Measurements from ENCODE around the gene STAT6. TPM values are rescaled to one million over a fixed set of nuclear protein-coding genes. Genes with fewer than 3 reads are reported as not detected.
"Not testable (repeated sequence)": the region's sequence is repeated elsewhere in the genome, so short reads cannot be mapped to it uniquely, and the experiment has no call there.

STAT6 gene
- total RNA-seq, 1 experiment from 2014 or later, result 44.2 TPM

DNA sequence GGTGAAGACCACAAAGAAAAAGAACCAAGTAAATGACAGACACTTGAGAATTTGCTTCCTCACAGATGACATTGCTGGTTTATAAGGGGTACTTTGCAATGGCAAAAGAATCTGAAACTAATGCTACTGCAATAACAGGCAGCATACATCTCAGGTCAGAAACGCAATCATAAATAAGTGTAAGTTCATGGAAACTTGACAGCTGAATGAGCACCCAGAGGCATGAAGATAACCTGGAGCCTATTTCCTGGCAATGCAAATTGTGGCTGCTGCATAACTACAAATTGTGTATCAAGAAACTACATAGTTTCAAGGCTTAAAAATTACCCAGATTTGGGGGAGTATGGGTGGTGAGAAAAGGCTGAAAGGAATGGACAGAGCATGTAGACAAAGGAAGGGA is 52.7 kb downstream of the STAT6 start:
- Mint-ChIP-seq H3K4me1 (ENCODE audit: low read depth, unreplicated experiment) (no peaks in the 10 kb centered on the region), H3K9me3 (ENCODE audit: unreplicated experiment) (no peaks in the 10 kb centered on the region), H3K27ac (ENCODE audit: unreplicated experiment) (no peak overlapping the region), H3K36me3 (ENCODE audit: insufficient read depth, unreplicated experiment) (peaks cover 46% of the 10 kb centered on the region), H3K4me3 (ENCODE audit: unreplicated experiment) (no peak overlapping the region), H3K27me3 (ENCODE audit: insufficient read depth, unreplicated experiment) (no peaks in the 10 kb centered on the region)
- BruUV-seq (replicated peaks), result no TSS peak
- H3K4me1 ChIP-seq, result no peaks in the 10 kb centered on the region
- no peak overlapping the region for H3K4me3 ChIP-seq (ENCODE audit: low read depth, low read length)
- intact Hi-C loops (cut with micrococcal nuclease; ENCODE audit: unreplicated experiment), result no loop called here
- H3K9me3 ChIP-seq, result no peaks in the 10 kb centered on the region
- DNase-seq, result no peak
- no peak for TF ChIP-seq CTCF (IDR thresholded peaks at IDR 0.05; ENCODE audit: insufficient read depth in 1 of 2, low read depth in 1 of 2, low read length in 1 of 2, severe bottlenecking in 1 of 2, unreplicated experiment in 1 of 2)
- POLR2A ChIA-PET, result no interaction called here
- no peaks in the 10 kb centered on the region for H3K36me3 ChIP-seq (ENCODE audit: control insufficient read depth, insufficient read depth, low read length)
- CTCF ChIA-PET, result no interaction called here
- H3K27me3 ChIP-seq (replicated peaks; ENCODE audit: control insufficient read depth, insufficient read depth, low read length), result no peaks in the 10 kb centered on the region

DNA sequence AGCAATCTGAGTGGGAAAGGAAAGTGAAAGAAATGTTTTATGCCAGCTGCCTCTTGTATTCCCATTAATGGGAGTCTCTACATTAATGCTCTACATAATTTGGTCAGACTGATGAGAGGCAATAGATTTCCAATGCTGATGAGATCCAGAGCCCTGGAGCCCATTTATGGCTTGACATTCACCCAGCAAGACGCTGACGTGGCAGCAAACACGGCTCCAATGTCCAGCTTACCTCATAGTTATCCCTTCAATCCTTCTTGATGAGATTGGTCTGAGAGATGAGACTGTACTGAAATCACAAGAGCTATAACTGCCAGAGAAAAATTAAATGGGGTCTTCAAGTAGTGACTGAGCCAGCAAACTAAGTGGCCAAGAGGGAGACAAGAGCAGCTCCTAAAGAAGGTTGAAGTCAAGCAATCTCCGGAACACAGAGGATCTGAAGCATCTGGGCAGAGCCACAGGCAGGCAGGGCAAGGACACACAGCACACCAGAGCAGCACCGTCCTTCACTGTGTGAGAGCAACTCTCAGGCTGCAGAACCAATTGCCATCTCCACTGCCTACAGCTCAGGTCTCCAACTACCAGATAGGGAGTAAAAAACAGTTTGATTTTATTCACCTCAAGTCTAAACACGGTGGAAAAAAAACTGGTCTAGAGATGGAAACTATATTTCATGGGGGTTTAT is 54.0 kb downstream of the STAT6 start:
- Histone ChIP-seq H3K4me3 (ENCODE audit: low read depth, low read length) (no peak overlapping the region), H3K9me3 (no peaks in the 10 kb centered on the region), H3K27me3 (replicated peaks; ENCODE audit: control insufficient read depth, insufficient read depth, low read length) (no peaks in the 10 kb centered on the region), H3K4me1 (no peaks in the 10 kb centered on the region), H3K36me3 (ENCODE audit: control insufficient read depth, insufficient read depth, low read length) (no peaks in the 10 kb centered on the region)
- BruUV-seq (replicated peaks), result no TSS peak
- Mint-ChIP-seq H3K27ac (ENCODE audit: unreplicated experiment) (no peak overlapping the region), H3K4me1 (ENCODE audit: low read depth, unreplicated experiment) (no peaks in the 10 kb centered on the region), H3K36me3 (ENCODE audit: insufficient read depth, unreplicated experiment) (peaks cover 36% of the 10 kb centered on the region), H3K27me3 (ENCODE audit: insufficient read depth, unreplicated experiment) (no peaks in the 10 kb centered on the region), H3K4me3 (ENCODE audit: unreplicated experiment) (no peak overlapping the region), H3K9me3 (ENCODE audit: unreplicated experiment) (no peaks in the 10 kb centered on the region)
- intact Hi-C loops (cut with micrococcal nuclease; ENCODE audit: unreplicated experiment), result no loop called here
- ChIA-PET POLR2A (no interaction called here), CTCF (interaction anchor here (1.1 kb wide), 1 partner anchor 12 kb away, joined by 3 read pairs; no protein-coding TSS in a partner anchor)
- no peak for TF ChIP-seq CTCF (IDR thresholded peaks at IDR 0.05; ENCODE audit: insufficient read depth in 1 of 2, low read depth in 1 of 2, low read length in 1 of 2, severe bottlenecking in 1 of 2, unreplicated experiment in 1 of 2)
- no peak for DNase-seq

DNA sequence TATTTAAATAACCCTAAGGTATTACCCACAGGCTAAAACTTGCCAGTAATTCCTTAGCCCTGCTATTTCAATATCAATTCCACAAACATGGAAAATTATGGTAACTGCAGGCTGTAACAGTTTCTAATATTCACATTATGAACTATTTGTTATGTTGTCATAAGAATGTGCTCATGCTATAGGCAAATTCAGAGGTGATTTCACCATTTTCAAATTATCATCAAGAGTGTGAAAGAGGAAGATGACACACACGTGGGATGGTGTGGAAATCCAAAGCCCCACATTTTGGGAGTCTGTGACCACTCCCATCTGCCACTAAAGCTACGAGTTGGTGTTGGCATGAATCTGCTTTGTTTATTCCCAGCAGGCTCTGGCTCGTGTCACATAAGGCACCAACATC is 55.3 kb downstream of the STAT6 start:
- no peaks in the 10 kb centered on the region for H3K9me3 Mint-ChIP-seq (ENCODE audit: unreplicated experiment)
- POLR2A ChIA-PET, result no interaction called here
- BruUV-seq (replicated peaks), result no TSS peak

DNA sequence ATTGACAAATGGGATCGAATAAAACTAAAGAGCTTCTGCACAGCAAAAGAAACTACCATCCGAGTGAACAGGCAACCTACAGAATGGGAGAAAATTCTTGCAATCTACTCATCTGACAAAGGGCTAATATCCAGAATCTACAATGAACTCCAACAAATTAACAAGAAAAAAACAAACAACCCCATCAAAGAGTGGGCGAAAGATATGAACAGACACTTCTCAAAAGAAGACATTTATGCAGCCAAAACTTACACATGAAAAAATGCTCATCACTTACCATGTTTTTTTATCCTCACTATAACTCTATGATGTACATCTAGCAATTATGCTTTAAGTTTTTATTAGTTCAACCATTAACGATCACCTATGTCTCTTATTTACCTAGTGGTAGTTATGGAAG is 57.3 kb downstream of the STAT6 start:
- H3K4me3 ChIP-seq (ENCODE audit: low read depth, low read length); BruUV-seq (replicated peaks); H3K36me3 ChIP-seq (ENCODE audit: control insufficient read depth, insufficient read depth, low read length); H3K4me3 Mint-ChIP-seq (ENCODE audit: unreplicated experiment); H3K27ac Mint-ChIP-seq (ENCODE audit: unreplicated experiment); DNase-seq; H3K27me3 ChIP-seq (replicated peaks; ENCODE audit: control insufficient read depth, insufficient read depth, low read length); CTCF ChIA-PET; POLR2A ChIA-PET; intact Hi-C loops (cut with micrococcal nuclease; ENCODE audit: unreplicated experiment); H3K27me3 Mint-ChIP-seq (ENCODE audit: insufficient read depth, unreplicated experiment); H3K9me3 Mint-ChIP-seq (ENCODE audit: unreplicated experiment); H3K9me3 ChIP-seq: not testable (repeated sequence)
- Mint-ChIP-seq H3K4me1 (ENCODE audit: low read depth, unreplicated experiment) (peaks cover 22% of the 10 kb centered on the region), H3K36me3 (ENCODE audit: insufficient read depth, unreplicated experiment) (peaks cover 19% of the 10 kb centered on the region)
- peaks cover 18% of the 10 kb centered on the region for H3K4me1 ChIP-seq

More for the DNA sequence above, 55.3 kb downstream of the STAT6 start:
- no peak overlapping the region for H3K27ac Mint-ChIP-seq (ENCODE audit: unreplicated experiment)
- peaks cover 3% of the 10 kb centered on the region for H3K4me1 Mint-ChIP-seq (ENCODE audit: low read depth, unreplicated experiment)
- peaks cover 30% of the 10 kb centered on the region for H3K36me3 Mint-ChIP-seq (ENCODE audit: insufficient read depth, unreplicated experiment)
- H3K27me3 Mint-ChIP-seq (ENCODE audit: insufficient read depth, unreplicated experiment), result no peaks in the 10 kb centered on the region
- H3K27me3 ChIP-seq (replicated peaks; ENCODE audit: control insufficient read depth, insufficient read depth, low read length), result no peaks in the 10 kb centered on the region
- no peak overlapping the region for H3K4me3 ChIP-seq (ENCODE audit: low read depth, low read length)
- intact Hi-C loops (cut with micrococcal nuclease; ENCODE audit: unreplicated experiment), result no loop called here
- no peaks in the 10 kb centered on the region for H3K4me1 ChIP-seq
- CTCF ChIA-PET, result no interaction called here
- no peaks in the 10 kb centered on the region for H3K9me3 ChIP-seq
- no peaks in the 10 kb centered on the region for H3K36me3 ChIP-seq (ENCODE audit: control insufficient read depth, insufficient read depth, low read length)
- no peak for DNase-seq
- no peak overlapping the region for H3K4me3 Mint-ChIP-seq (ENCODE audit: unreplicated experiment)
- no peak for TF ChIP-seq CTCF (IDR thresholded peaks at IDR 0.05; ENCODE audit: insufficient read depth in 1 of 2, low read depth in 1 of 2, low read length in 1 of 2, severe bottlenecking in 1 of 2, unreplicated experiment in 1 of 2)

DNA sequence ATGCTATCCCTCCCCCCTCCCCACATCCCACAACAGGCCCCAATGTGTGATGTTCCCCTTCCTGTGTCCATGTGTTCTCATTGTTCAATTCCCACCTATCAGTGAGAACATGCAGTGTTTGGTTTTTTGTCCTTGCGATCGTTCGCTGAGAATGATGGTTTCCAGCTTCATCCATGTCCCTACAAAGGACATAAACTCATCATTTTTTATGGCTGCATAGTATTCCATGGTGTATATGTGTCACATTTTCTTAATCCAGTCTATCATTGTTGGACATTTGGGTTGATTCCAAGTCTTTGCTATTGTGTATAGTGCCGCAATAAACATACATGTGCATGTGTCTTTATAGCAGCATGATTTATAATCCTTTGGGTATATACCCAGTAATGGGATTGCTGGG is 58.0 kb downstream of the STAT6 start:
- H3K27me3 Mint-ChIP-seq (ENCODE audit: insufficient read depth, unreplicated experiment); H3K9me3 ChIP-seq; H3K9me3 Mint-ChIP-seq (ENCODE audit: unreplicated experiment); H3K36me3 ChIP-seq (ENCODE audit: control insufficient read depth, insufficient read depth, low read length); H3K27me3 ChIP-seq (replicated peaks; ENCODE audit: control insufficient read depth, insufficient read depth, low read length); H3K4me3 ChIP-seq (ENCODE audit: low read depth, low read length); H3K27ac Mint-ChIP-seq (ENCODE audit: unreplicated experiment); intact Hi-C loops (cut with micrococcal nuclease; ENCODE audit: unreplicated experiment); BruUV-seq (replicated peaks); DNase-seq; H3K4me3 Mint-ChIP-seq (ENCODE audit: unreplicated experiment); CTCF ChIA-PET; POLR2A ChIA-PET: not testable (repeated sequence)
- Mint-ChIP-seq H3K36me3 (ENCODE audit: insufficient read depth, unreplicated experiment) (peaks cover 11% of the 10 kb centered on the region), H3K4me1 (ENCODE audit: low read depth, unreplicated experiment) (peaks cover 28% of the 10 kb centered on the region)
- H3K4me1 ChIP-seq, result peaks cover 22% of the 10 kb centered on the region
